ENCODE measurements around the gene PLXNA4. TPM values are rescaled to one million over a fixed set of nuclear protein-coding genes. Genes with fewer than 3 reads are reported as not detected.

Gene PLXNA4
- polyA plus RNA-seq, 1 donor (not counting 4 experiments of a cell fraction or from before 2014, with no cell fraction given) = 0.01 TPM

DNA sequence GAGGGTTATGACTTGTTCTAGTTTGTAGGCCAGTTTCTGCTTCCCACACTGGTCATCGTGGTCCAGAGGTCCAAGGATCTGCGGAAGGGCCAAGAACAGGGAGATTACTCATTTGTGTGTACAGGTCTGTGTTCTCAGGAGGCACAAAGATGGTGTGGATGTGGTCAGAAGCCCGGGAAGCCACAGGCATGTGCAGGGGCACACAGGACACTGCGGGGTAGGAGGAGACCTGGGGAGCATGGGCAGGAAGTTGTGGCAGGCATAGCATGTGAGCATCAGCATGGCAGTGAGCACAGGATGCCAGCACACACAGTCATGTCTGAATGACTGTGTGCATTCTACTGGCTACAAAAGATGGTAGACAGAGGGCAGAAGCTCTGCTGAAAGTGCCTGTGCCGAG, 445.8 kb downstream of the PLXNA4 start:
- Histone ChIP-seq H3K27me3 (ENCODE audit: control insufficient read depth, extremely low read depth, insufficient read depth, low read length) (no peaks in the 10 kb centered on the region), H3K4me2 (ENCODE audit: control insufficient read depth, extremely low read depth, insufficient read depth, low read depth, low read length) (peak overlapping the region; percentile 33), H3K9me1 (ENCODE audit: control insufficient read depth, extremely low read depth, insufficient read depth, low read length) (no peaks in the 10 kb centered on the region), H2AFZ (ENCODE audit: control insufficient read depth, low read length) (no peak overlapping the region), H3K79me2 (ENCODE audit: control insufficient read depth, insufficient read depth, low read length) (no peaks in the 10 kb centered on the region), H3K4me1 (ENCODE audit: control insufficient read depth, extremely low read depth, insufficient read depth, low read length) (peaks cover 12% of the 10 kb centered on the region), H3K4me3 (ENCODE audit: control insufficient read depth in 2 of 3, extremely low read depth in 1 of 3, insufficient read depth in 2 of 3, low read depth in 1 of 3, low read length in 3 of 3) (no peak overlapping the region), H3K27ac (ENCODE audit: control insufficient read depth, insufficient read depth, low read length) (no peak overlapping the region), H3K36me3 (ENCODE audit: control insufficient read depth in 2 of 2, extremely low read depth in 1 of 2, insufficient read depth in 2 of 2, low read length in 2 of 2) (no peaks in the 10 kb centered on the region), H3K9me3 (ENCODE audit: control insufficient read depth, low read depth, low read length) (no peaks in the 10 kb centered on the region), H3K9ac (ENCODE audit: control insufficient read depth, extremely low read depth, insufficient read depth, low read length) (no peak overlapping the region), H4K20me1 (ENCODE audit: control insufficient read depth, extremely low read depth, insufficient read depth, low read length) (no peaks in the 10 kb centered on the region)
- TF ChIP-seq EZH2 (IDR thresholded peaks at IDR 0.05; ENCODE audit: low read length) = no peak
- TF ChIP-seq, protein P1, sequence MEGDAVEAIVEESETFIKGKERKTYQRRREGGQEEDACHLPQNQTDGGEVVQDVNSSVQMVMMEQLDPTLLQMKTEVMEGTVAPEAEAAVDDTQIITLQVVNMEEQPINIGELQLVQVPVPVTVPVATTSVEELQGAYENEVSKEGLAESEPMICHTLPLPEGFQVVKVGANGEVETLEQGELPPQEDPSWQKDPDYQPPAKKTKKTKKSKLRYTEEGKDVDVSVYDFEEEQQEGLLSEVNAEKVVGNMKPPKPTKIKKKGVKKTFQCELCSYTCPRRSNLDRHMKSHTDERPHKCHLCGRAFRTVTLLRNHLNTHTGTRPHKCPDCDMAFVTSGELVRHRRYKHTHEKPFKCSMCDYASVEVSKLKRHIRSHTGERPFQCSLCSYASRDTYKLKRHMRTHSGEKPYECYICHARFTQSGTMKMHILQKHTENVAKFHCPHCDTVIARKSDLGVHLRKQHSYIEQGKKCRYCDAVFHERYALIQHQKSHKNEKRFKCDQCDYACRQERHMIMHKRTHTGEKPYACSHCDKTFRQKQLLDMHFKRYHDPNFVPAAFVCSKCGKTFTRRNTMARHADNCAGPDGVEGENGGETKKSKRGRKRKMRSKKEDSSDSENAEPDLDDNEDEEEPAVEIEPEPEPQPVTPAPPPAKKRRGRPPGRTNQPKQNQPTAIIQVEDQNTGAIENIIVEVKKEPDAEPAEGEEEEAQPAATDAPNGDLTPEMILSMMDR (optimal IDR thresholded peaks at IDR 0.05 in 1 of 3, IDR thresholded peaks at IDR 0.05 in 1 of 3, conservative IDR thresholded peaks at IDR 0.05 in 1 of 3; ENCODE audit: extremely low read depth in 1 of 3, insufficient read depth in 2 of 3, low read length in 3 of 3) = no peak
- FAIRE-seq = peak; percentile 78
- DNase-seq (ENCODE audit: low read depth, low spot score) = no peak
- dilution Hi-C loops (cut with MboI; ENCODE audit: extremely low pct_ligation_motif_present, low sequenced_read_pairs) = no loop called here

GRCh38 chr7:132125872-132126595, 450.2 kb downstream of the PLXNA4 start:
- Histone ChIP-seq H3K27me3 (ENCODE audit: control insufficient read depth, extremely low read depth, insufficient read depth, low read length) (peaks cover 3% of the 10 kb centered on the region), H3K27ac (ENCODE audit: control insufficient read depth, insufficient read depth, low read length) (no peak overlapping the region), H3K9me1 (ENCODE audit: control insufficient read depth, extremely low read depth, insufficient read depth, low read length) (no peaks in the 10 kb centered on the region), H2AFZ (ENCODE audit: control insufficient read depth, low read length) (no peak overlapping the region), H3K4me3 (ENCODE audit: control insufficient read depth in 2 of 3, extremely low read depth in 1 of 3, insufficient read depth in 2 of 3, low read depth in 1 of 3, low read length in 3 of 3) (no peak overlapping the region), H3K36me3 (ENCODE audit: control insufficient read depth in 2 of 2, extremely low read depth in 1 of 2, insufficient read depth in 2 of 2, low read length in 2 of 2) (no peaks in the 10 kb centered on the region), H3K9ac (ENCODE audit: control insufficient read depth, extremely low read depth, insufficient read depth, low read length) (no peak overlapping the region), H3K4me1 (ENCODE audit: control insufficient read depth, extremely low read depth, insufficient read depth, low read length) (peaks cover 9% of the 10 kb centered on the region), H3K9me3 (ENCODE audit: control insufficient read depth, low read depth, low read length) (no peaks in the 10 kb centered on the region), H3K4me2 (ENCODE audit: control insufficient read depth, extremely low read depth, insufficient read depth, low read depth, low read length) (no peak overlapping the region), H3K79me2 (ENCODE audit: control insufficient read depth, insufficient read depth, low read length) (no peaks in the 10 kb centered on the region), H4K20me1 (ENCODE audit: control insufficient read depth, extremely low read depth, insufficient read depth, low read length) (no peaks in the 10 kb centered on the region)
- dilution Hi-C loops (cut with MboI; ENCODE audit: extremely low pct_ligation_motif_present, low sequenced_read_pairs) = no loop called here
- TF ChIP-seq, protein P1 (optimal IDR thresholded peaks at IDR 0.05 in 1 of 3, IDR thresholded peaks at IDR 0.05 in 1 of 3, conservative IDR thresholded peaks at IDR 0.05 in 1 of 3; ENCODE audit: extremely low read depth in 1 of 3, insufficient read depth in 2 of 3, low read length in 3 of 3) = no peak
- no peak for TF ChIP-seq EZH2 (IDR thresholded peaks at IDR 0.05; ENCODE audit: low read length)
- no peak for DNase-seq (ENCODE audit: low read depth, low spot score)
- no peak for FAIRE-seq

All from keratinocyte (primary cell).